Hepatocyte (in vitro differentiated cells): ENCODE measurements around the gene GREM2. TPM values are rescaled to one million over a fixed set of nuclear protein-coding genes. Genes with fewer than 3 reads are reported as not detected.

Experiments
- DNase-seq: peaks from one replicate; pipeline ENCODE4 v3.0.0-alpha.2; 2016; ENCODE audit warnings: low spot score
- H2AFZ ChIP-seq: fragments of 200-600 bp; sonication (generic); 2 replicates; pipeline ENCODE4 v1.6.0; 2016; ENCODE audit warnings: antibody characterized with exemption, mild to moderate bottlenecking
- H3K27ac ChIP-seq: fragments of 200-600 bp; sonication (generic); 2 replicates; pipeline ENCODE4 v1.5.1; 2016; ENCODE audit warnings: mild to moderate bottlenecking
- H3K27me3 ChIP-seq: fragments of 200-600 bp; sonication (generic); 2 replicates; pipeline ENCODE4 v1.6.1; 2016
- H3K36me3 ChIP-seq: fragments of 200-600 bp; sonication (generic); replicated peaks from 2 replicates; pipeline ENCODE4 v1.5.1; 2016; ENCODE audit warnings: low read depth; ENCODE audit not compliant: insufficient read depth
- H3K4me1 ChIP-seq: fragments of 200-600 bp; sonication (generic); 2 replicates; pipeline ENCODE4 v1.5.1; 2016; ENCODE audit warnings: mild to moderate bottlenecking, moderate library complexity; ENCODE audit not compliant: insufficient read depth
- H3K4me2 ChIP-seq: fragments of 200-600 bp; sonication (generic); 2 replicates; pipeline ENCODE4 v1.6.0; 2016
- H3K4me3 ChIP-seq: fragments of 200-600 bp; sonication (generic); 2 replicates; pipeline ENCODE4 v1.5.1; 2016; ENCODE audit warnings: mild to moderate bottlenecking
- H3K79me2 ChIP-seq: fragments of 200-600 bp; sonication (generic); 2 replicates; pipeline ENCODE4 v1.6.0; 2017; ENCODE audit warnings: mild to moderate bottlenecking
- H3K9me2 ChIP-seq: fragments of 200-600 bp; sonication (generic); replicated peaks from 2 replicates; pipeline ENCODE4 v1.6.0; 2017; ENCODE audit warnings: mild to moderate bottlenecking; ENCODE audit not compliant: insufficient read depth
- H3K9me3 ChIP-seq: fragments of 200-600 bp; sonication (generic); 2 replicates; pipeline ENCODE4 v1.5.1; 2016; ENCODE audit warnings: low read depth, mild to moderate bottlenecking
- H4K20me1 ChIP-seq: fragments of 200-600 bp; sonication (generic); 2 replicates; pipeline ENCODE4 v1.6.0; 2016; ENCODE audit warnings: mild to moderate bottlenecking; ENCODE audit not compliant: insufficient read depth, poor library complexity, severe bottlenecking
- EZH2 ChIP-seq: fragments of 200-600 bp; sonication (generic); IDR thresholded peaks from 2 replicates; pipeline ENCODE4 v1.6.1; 2016; ENCODE audit warnings: antibody characterized with exemption, mild to moderate bottlenecking, borderline replicate concordance
- EZH2phosphoT487 ChIP-seq: fragments of 200-600 bp; sonication (generic); IDR thresholded peaks from one replicate; pipeline ENCODE4 v1.6.1; 2018; ENCODE audit warnings: antibody characterized with exemption, mild to moderate bottlenecking, low read depth, moderate library complexity; ENCODE audit not compliant: unreplicated experiment, severe bottlenecking
- WGBS: methylation state at CpG from one replicate; pipeline ENCODE4 v1.1.6; 2016; ENCODE audit warnings: low lambda C conversion rate; ENCODE audit errors: missing lambda C conversion rate; 5-methylcytosine and 5-hydroxymethylcytosine counted together
- polyA plus RNA-seq: library from polyadenylated mRNA; unstranded; fragments of >200 nt; fragmentation: Nextera tagmentation; extraction: Ambion mirVana; gene quantifications from 2 replicates; pipeline ENCODE4 v1.2.1, GENCODE V29; 2016
- total RNA-seq: library from RNA; depleted of rRNA; stranded (reverse); fragments of >200 nt; gene quantifications from 2 replicates; pipeline ENCODE4 v1.2.3, GENCODE V29; 2014
- TF ChIP-seq, protein P1 (sequence below): fragments of 200-600 bp; sonication (generic); IDR thresholded peaks from 2 replicates; pipeline ENCODE4 v1.5.1; 2016; ENCODE audit warnings: antibody characterized with exemption, mild to moderate bottlenecking; ENCODE audit not compliant: poor library complexity

The GREM2 gene
- total and polyA plus RNA-seq, 2 experiments from 2014 or later = 3.3 to 5.6 TPM

DNA sequence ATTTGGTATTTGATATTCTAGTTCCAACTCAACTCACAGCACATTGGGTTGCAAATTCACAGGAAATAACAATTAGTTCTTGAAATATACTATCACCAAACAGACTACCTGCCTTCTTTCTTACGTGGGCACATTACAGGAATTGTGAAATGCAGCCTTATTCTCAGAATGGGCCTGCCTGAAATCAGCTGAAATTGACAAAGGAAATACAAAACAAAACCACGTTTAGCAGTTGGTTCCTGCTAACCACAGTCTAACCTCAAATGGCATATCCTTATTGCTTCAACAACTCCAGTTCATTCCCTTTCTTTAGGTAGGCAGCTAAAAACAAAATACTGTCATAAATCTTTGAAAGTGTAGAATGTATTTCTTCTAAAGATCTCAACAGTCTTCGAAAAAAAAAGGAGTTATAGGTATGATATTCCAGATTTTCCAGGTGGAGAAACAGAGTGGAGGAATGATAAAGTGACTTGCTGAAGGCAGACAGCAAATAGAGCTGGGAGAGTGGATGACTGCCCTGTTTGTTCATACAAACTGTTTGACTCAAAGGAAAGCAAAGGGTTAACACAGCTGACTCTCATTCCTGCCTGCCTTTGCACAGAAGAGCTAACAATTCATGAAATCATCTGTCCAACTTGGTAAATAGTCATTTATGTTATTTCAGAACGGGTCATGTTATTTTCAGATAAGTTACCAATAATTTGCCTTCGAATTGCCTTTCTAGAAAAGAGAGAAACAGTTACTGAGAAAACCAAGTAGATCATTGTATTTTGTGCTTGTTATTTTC, 1.6 kb upstream of the GREM2 start:
- Histone ChIP-seq H3K79me2 (no peaks in the 10 kb centered on the region), H3K4me2 (no peak overlapping the region), H2AFZ (no peak overlapping the region), H3K9me2 (no peaks in the 10 kb centered on the region), H3K4me1 (peaks cover 10% of the 10 kb centered on the region), H3K9me3 (no peaks in the 10 kb centered on the region), H3K36me3 (no peaks in the 10 kb centered on the region), H3K27me3 (peaks cover 12% of the 10 kb centered on the region), H3K4me3 (no peak overlapping the region), H3K27ac (no peak overlapping the region), H4K20me1 (no peaks in the 10 kb centered on the region)
- no peak for DNase-seq
- TF ChIP-seq, protein P1, sequence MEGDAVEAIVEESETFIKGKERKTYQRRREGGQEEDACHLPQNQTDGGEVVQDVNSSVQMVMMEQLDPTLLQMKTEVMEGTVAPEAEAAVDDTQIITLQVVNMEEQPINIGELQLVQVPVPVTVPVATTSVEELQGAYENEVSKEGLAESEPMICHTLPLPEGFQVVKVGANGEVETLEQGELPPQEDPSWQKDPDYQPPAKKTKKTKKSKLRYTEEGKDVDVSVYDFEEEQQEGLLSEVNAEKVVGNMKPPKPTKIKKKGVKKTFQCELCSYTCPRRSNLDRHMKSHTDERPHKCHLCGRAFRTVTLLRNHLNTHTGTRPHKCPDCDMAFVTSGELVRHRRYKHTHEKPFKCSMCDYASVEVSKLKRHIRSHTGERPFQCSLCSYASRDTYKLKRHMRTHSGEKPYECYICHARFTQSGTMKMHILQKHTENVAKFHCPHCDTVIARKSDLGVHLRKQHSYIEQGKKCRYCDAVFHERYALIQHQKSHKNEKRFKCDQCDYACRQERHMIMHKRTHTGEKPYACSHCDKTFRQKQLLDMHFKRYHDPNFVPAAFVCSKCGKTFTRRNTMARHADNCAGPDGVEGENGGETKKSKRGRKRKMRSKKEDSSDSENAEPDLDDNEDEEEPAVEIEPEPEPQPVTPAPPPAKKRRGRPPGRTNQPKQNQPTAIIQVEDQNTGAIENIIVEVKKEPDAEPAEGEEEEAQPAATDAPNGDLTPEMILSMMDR = no peak
- no peak for TF ChIP-seq EZH2
- no peak for TF ChIP-seq EZH2phosphoT487
- 49% methylated on average over 5 of the region's 5 CpGs for WGBS

DNA sequence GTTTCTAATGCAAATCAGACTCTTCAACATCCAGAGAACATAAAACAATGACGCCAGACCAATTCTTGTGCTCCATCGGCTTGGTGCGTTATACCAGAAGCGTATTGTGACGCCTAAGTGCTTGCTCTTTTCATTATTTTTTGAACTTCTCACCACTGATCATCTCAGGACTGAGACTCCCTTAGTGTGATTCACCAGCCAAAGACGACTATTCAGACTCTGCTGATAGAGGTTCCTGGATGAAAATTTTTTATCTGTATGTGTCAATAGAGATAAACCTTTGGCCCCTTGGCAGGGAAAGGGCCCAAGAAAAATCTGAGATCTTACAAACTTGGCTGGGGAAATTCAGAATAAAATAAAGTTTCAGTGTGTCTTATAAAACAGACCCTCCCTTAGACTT, 856 bp upstream of the GREM2 start:
- no peaks in the 10 kb centered on the region for H4K20me1 ChIP-seq
- no peaks in the 10 kb centered on the region for H3K36me3 ChIP-seq
- 56% methylated on average over 6 of the region's 6 CpGs for WGBS
- H3K9me2 ChIP-seq = no peaks in the 10 kb centered on the region
- H3K9me3 ChIP-seq = no peaks in the 10 kb centered on the region
- peaks cover 10% of the 10 kb centered on the region for H3K4me1 ChIP-seq
- H3K79me2 ChIP-seq = peaks cover 2% of the 10 kb centered on the region
- TF ChIP-seq EZH2phosphoT487 = no peak
- peak overlapping the region; percentile 87 for H3K4me2 ChIP-seq
- no peak overlapping the region for H3K27ac ChIP-seq
- no peak overlapping the region for H3K4me3 ChIP-seq
- H3K27me3 ChIP-seq = peaks cover 12% of the 10 kb centered on the region
- H2AFZ ChIP-seq = no peak overlapping the region
- DNase-seq = no peak

DNA sequence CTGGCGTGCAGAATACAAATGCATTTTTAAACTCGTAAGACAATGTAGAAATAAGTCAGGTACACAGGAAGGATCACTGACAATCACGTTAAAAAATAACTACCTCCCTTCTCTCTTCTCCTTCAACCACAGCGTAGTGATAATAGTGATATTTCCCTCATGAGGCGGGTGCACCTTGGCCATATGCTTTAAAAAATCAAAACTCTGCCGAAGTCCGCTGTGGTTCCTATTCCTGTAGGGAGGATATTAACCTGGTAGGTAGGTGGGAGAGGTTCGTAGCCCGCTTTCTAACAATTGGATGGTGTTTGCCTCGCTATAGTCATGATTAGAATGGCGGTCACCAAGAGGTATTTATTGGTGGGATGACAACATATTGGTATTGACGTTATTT, 732 bp downstream of the GREM2 start:
- peak overlapping the region; percentile 87 for H3K4me2 ChIP-seq
- no peaks in the 10 kb centered on the region for H3K9me3 ChIP-seq
- no peaks in the 10 kb centered on the region for H3K9me2 ChIP-seq
- WGBS = 17% methylated on average over 12 of the region's 12 CpGs
- H2AFZ ChIP-seq = peak overlapping the region; percentile 72
- peak overlapping the region; percentile 31 for H3K27ac ChIP-seq
- no peak for TF ChIP-seq EZH2
- TF ChIP-seq EZH2phosphoT487 = no peak
- TF ChIP-seq, protein P1 = no peak
- H3K4me3 ChIP-seq = peak overlapping the region; percentile 82
- no peaks in the 10 kb centered on the region for H3K36me3 ChIP-seq
- H4K20me1 ChIP-seq = no peaks in the 10 kb centered on the region
- peaks cover 2% of the 10 kb centered on the region for H3K79me2 ChIP-seq
- no peak for DNase-seq
- H3K27me3 ChIP-seq = peaks cover 12% of the 10 kb centered on the region
- peaks cover 10% of the 10 kb centered on the region for H3K4me1 ChIP-seq

DNA sequence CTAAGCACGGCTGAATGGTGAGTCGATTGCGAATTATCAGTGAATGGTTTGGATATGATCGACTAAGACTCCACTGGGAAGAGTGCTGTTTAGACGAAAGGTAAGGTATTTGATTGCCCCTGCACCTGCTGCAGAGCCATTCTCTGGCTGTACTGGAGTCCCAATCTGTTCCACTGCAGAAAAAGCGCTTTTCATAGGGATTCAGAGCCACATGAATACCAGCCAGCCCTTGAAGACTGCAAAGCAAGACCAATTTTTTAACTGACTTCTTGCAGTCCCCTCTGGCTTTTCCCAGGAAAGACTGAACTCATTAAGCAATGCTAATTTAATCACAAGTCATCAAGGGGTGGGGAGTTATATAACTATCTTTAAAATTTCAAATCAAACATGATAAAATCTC, 1.3 kb downstream of the GREM2 start:
- H3K4me1 ChIP-seq = peaks cover 10% of the 10 kb centered on the region
- H3K9me2 ChIP-seq = no peaks in the 10 kb centered on the region
- no peak overlapping the region for H3K27ac ChIP-seq
- H3K4me2 ChIP-seq = peak overlapping the region; percentile 87
- no peak for TF ChIP-seq EZH2phosphoT487
- TF ChIP-seq, protein P1 = no peak
- no peak for TF ChIP-seq EZH2
- peak overlapping the region; percentile 82 for H3K4me3 ChIP-seq
- H4K20me1 ChIP-seq = no peaks in the 10 kb centered on the region
- 45% methylated on average over 6 of the region's 6 CpGs for WGBS
- H2AFZ ChIP-seq = no peak overlapping the region
- no peak for DNase-seq
- H3K79me2 ChIP-seq = peaks cover 2% of the 10 kb centered on the region
- H3K36me3 ChIP-seq = no peaks in the 10 kb centered on the region
- no peaks in the 10 kb centered on the region for H3K9me3 ChIP-seq
- peaks cover 12% of the 10 kb centered on the region for H3K27me3 ChIP-seq
